NCI-H1436 (cell line): ENCODE measurements around the gene MS4A10.
A peak's percentile ranks its signal among the peaks of the same experiment; 100 is the strongest.

ENCODE experiments used
- DNase-seq: peaks from one replicate; lab custom pipeline; 2025; lab: John Stamatoyannopoulos, UW

MS4A10 gene

GRCh38 chr11:60830478-60831142 lies 45.5 kb downstream of the MS4A10 start:
- no peak for DNase-seq

- peak; percentile 75 for DNase-seq
Measured at GRCh38 chr11:60831143-60831500, 46.0 kb downstream of the MS4A10 start.

GRCh38 chr11:60831501-60832079 lies 46.5 kb downstream of the MS4A10 start:
- peak; percentile 34 for DNase-seq

DNA sequence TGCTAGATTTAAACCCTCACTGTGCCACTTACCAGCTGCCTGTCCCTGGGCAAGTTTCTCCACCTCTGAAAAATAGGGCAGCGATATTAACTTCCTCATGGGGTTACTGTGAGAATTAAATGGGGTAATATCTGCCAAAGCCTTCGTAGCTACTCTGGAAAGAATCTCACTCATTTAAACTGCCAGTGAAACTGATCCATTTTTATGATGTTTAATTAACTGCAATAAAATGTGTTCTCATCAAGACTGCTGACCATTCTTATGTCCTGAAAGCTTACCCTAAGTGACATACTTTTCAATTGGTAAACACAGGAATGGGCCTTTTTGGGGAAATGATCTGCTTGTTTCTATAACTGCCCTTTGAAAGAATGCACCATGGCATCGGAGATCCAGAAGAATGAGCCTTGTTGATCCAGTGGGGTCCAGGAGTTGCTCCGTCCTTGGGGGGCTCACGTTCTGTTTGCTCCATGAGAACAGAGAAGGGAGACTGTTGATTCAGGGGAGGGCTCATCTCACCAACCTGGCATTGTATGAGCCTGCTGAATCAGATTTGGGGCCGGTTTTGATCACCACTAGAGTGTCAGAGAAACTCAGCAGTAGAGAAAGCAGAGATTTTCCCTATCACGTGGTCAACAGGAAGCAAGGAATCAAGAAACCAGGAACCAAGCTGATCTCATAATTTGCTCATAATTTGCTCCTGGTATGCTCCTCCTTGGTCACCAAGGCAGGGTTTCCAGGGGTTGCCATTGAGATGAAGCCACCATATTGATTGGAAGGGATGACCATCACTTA lies 49.8 kb downstream of the MS4A10 start:
- DNase-seq: no peak

GRCh38 chr11:60835534-60835846 lies 50.4 kb downstream of the MS4A10 start:
- no peak for DNase-seq

GRCh38 chr11:60836866-60837515 lies 51.9 kb downstream of the MS4A10 start:
- DNase-seq: no peak

- no peak for DNase-seq
Measured at GRCh38 chr11:60838132-60838531, 53.0 kb downstream of the MS4A10 start.

DNA sequence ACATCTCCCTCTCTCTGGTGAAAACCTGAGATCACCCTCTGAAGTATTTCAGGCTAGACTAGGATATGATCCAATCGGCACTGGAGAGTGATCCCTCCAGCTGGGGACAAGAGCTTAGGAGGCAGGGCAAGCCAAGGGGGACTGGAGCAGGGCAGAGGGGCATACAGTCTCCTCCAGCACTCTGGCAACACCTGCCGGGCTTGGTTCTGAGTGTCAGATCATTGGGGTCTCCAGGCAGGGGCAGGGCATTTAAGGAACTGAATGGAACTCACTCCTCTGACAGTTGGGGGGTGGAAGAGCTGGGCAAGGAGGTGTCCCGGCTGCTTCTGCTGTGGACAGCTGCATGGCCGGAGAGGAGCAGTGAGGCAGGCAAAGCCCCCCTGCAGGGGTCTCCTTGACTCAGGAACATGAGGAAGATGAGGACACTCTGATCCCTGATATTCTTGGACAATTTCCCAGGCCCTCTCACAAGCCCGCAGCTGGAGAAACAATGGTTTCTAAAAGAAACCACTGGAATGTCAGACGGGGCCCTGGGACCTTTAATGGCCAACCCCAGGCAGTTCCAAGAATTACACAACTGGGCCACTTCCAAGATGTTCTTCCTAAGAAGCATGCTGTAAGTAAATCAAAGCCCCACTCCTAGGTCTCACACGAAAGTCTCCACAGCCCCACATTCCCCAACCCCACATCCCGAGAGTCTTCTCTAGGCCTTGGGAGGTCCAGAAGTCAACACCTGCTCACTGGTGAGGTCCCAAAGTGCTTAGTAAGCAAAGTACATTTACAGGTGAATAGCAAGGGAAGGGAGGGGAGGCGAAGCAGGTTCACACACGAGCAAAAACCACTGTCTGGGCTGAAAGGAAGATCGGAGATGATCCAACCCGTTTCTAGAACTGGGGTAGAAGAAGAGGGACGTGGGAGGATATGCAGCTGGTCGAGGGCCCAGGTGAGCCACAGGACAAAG lies 55.6 kb downstream of the MS4A10 start:
- DNase-seq: no peak

DNA sequence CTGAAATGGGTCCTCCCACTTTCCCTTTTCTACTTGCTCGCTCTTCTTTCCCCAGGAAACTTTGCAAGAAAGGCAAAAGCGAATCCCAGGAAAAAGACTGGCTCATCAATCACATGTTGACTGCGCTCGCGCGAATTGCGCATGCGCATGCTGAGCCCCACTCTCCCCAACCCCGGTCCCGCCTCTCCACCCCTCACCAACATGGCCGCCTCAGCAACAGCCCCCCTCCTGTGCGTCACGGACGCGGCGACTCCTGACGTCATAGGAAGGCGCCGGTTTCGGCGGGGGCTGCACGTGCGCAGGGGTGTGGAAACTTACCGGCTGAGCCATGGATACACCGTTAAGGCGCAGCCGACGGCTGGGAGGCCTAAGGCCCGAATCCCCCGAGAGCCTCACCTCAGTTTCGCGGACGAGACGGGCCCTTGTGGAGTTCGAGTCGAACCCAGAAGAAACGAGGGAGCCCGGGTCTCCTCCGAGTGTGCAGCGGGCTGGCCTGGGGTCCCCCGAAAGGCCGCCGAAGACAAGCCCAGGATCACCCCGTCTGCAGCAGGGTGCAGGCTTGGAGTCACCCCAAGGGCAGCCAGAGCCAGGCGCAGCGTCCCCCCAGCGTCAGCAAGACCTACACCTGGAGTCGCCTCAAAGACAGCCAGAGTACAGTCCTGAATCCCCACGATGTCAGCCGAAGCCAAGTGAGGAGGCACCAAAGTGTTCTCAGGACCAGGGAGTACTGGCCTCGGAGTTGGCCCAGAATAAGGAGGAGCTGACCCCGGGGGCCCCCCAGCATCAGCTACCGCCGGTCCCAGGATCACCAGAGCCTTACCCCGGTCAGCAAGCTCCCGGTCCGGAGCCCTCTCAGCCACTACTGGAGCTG lies 56.9 kb downstream of the MS4A10 start, which contains the start of gene CCDC86:
CCDC86 (plus strand) TSS at position 317 of the 871 bp plus-strand sequence; CDS start at position 329, 12 bp downstream.
- DNase-seq: peak; percentile 90

DNA sequence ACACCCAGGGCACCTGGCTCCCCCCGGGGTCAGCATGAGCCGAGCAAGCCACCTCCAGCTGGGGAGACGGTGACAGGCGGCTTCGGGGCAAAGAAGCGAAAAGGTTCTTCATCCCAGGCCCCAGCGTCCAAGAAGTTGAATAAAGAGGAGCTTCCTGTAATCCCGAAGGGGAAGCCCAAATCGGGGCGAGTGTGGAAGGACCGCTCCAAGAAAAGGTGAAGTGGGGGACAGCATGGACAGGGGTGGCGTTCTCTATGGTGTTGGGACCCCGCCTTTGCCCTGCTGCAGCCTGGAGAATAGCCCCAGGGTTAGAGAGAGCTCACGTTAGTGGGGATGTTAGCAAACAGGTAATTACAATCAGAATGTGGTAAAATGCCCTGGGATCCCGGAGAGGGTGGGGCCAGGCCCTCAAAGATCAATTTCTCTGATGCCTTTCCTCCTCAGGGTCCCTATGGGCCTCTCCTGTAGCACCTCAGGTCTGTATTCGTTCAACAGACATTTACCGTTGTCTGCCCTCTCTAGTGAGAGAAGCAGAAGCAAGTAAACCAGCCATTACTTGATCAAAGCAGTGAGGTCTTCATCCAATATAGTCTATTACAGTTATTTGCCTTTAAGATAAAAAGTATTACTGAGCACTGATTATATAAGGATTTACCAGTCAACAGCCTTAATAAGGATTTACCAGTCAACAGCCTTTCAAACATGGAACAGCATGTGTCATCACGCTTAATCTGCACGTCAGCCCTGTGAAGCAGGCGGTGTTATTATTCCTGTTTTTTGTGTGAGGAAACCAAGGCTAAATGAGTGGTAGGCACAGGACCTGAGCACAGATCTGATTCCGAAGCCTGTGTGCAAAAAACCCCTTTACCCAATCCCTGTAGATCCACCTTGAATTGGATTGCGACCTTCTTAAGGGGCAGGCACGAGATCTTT lies 57.8 kb downstream of the MS4A10 start:
- DNase-seq: no peak

GRCh38 chr11:60844045-60844869 lies 59.1 kb downstream of the MS4A10 start:
- DNase-seq: no peak

GRCh38 chr11:60844870-60845221 lies 59.7 kb downstream of the MS4A10 start:
- no peak for DNase-seq

DNA sequence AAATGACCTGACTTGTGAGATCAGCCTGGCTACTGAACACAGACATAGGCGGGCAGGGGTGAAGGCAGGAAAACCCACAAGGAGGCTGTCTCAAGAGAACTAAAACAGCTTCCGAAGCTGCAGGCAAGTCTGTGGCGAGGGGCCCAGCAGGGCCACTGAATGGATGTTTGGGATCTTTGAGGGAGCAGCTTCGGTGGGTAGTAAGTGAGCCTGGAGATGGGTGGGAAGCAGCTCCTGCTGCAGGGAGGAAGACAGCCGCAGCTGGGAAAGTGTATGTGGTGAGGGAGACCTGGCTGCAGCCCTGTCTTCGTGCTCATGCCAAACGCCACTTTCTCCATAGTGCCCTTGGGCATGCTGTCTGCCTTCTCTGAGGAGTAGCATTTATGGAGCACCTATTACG lies 60.2 kb downstream of the MS4A10 start:
- DNase-seq: no peak

- DNase-seq: no peak
Measured at GRCh38 chr11:60847281-60847680, 62.1 kb downstream of the MS4A10 start.

DNA sequence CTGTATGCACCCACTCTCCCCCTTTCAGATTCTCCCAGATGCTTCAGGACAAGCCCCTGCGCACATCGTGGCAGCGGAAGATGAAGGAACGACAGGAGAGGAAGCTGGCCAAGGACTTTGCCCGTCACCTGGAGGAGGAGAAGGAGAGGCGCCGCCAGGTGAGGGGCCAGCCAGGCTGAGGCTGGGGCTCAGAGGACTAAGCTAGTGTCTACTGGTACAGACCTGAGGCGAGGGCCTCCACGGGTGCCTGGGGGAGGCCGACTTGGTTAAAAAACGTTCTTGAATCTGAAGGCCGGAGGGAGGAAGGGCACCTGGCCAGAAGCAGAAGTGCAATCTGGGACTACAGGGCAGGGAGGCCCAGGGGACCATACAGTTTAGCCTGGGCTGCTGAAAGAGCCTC lies 62.8 kb downstream of the MS4A10 start:
- no peak for DNase-seq

- DNase-seq: no peak
Measured at GRCh38 chr11:60848714-60849151, 63.6 kb downstream of the MS4A10 start.

- DNase-seq: no peak
Measured at GRCh38 chr11:60849641-60850520, 64.7 kb downstream of the MS4A10 start.
